HepG2 (cell line): ENCODE measurements around the gene EXOC3L2. TPM values are rescaled to one million over a fixed set of nuclear protein-coding genes. Genes with fewer than 3 reads are reported as not detected.

Experiments used
- ATAC-seq: fragments of 200-7000 bp; cut with Tn5 transposase; 3 replicates; pipeline ENCODE4 v1.9.1; 2020; ENCODE audit warnings: mild to moderate bottlenecking, moderate library complexity
- BruUV-seq: library from RNA; stranded (reverse); fragments of 400-500 nt; replicated peaks from 2 replicates; lab custom pipeline; 2021; lab: Mats Ljungman, UMichigan
- CTCF ChIA-PET: fragments of 300-600 bp; formaldehyde crosslinking; extraction: SDS; loops from one replicate; lab custom pipeline; 2021; ENCODE audit warnings: low total read pairs, inconsistent platforms, low intra/inter-chr PET ratio; lab: Yijun Ruan, JAX
- POLR2A ChIA-PET: fragments of 350-600 bp; sonication (Branson Sonifier 250); formaldehyde crosslinking; loops from one replicate; lab custom pipeline; 2020; ENCODE audit warnings: antibody characterized with exemption, inconsistent platforms; lab: Yijun Ruan, JAX
- DNase-seq: peaks from one replicate; pipeline ENCODE4 v3.0.0-alpha.2; 2015; ENCODE audit warnings: low spot score
- FAIRE-seq: peaks from 3 replicates; lab custom pipeline; 2011; peaks lifted over from hg19 to GRCh38; lab: Jason Lieb, UNC
- H2AFZ ChIP-seq: one replicate; pipeline ENCODE4 v1.6.1; 2011; ENCODE audit warnings: low read length, inconsistent platforms
- H3K27ac ChIP-seq: fragments of 300-600 bp; 3 replicates; pipeline ENCODE4 v1.8.0; 2011; ENCODE audit warnings: mixed run types, mild to moderate bottlenecking, mixed read lengths, low read length, inconsistent platforms; ENCODE audit not compliant: insufficient read depth; ENCODE audit errors: extremely low read length
- H3K27me3 ChIP-seq, 2 experiments: fragments of 200-600 bp in 1 of 2; 2 replicates in 1 of 2; 3 replicates in 1 of 2; pipeline versions ENCODE4 v1.6.0 to v1.8.0; 2011; ENCODE audit warnings: low read length in 2 of 2, mild to moderate bottlenecking in 2 of 2, moderate library complexity in 2 of 2, inconsistent platforms in 1 of 2; ENCODE audit not compliant: insufficient read depth in 2 of 2, control insufficient read depth in 1 of 2
- H3K36me3 ChIP-seq, 2 experiments: fragments of 200-600 bp in 1 of 2; replicated peaks in 1 of 2; 2 replicates in 1 of 2; 3 replicates in 1 of 2; pipeline versions ENCODE4 v1.5.1 to v1.8.0; 2011; ENCODE audit warnings: low read length in 2 of 2, inconsistent platforms in 1 of 2; ENCODE audit not compliant: insufficient read depth in 2 of 2, control insufficient read depth in 1 of 2
- H3K4me1 ChIP-seq: 2 replicates; pipeline ENCODE4 v1.5.1; 2012; ENCODE audit warnings: low read length, inconsistent platforms; ENCODE audit not compliant: insufficient read depth
- H3K4me2 ChIP-seq: 2 replicates; pipeline ENCODE4 v1.6.0; 2011; ENCODE audit warnings: low read depth, low read length, inconsistent platforms
- H3K4me3 ChIP-seq, 3 experiments: fragments of 200-600 bp in 1 of 3; sonication (generic), shearing (Covaris generic) in 1 of 3; replicated peaks in 1 of 3; 2 replicates each; pipeline ENCODE4 v1.5.1; 2011 to 2016; ENCODE audit warnings: low read length in 3 of 3, inconsistent platforms in 2 of 3, low read depth in 2 of 3, mild to moderate bottlenecking in 2 of 3, control low read depth in 1 of 3, mixed read lengths in 1 of 3; ENCODE audit not compliant: insufficient read depth in 1 of 3
- H3K79me2 ChIP-seq: one replicate; pipeline ENCODE4 v1.6.1; 2011; ENCODE audit warnings: low read length, inconsistent platforms; ENCODE audit not compliant: insufficient read depth
- H3K9ac ChIP-seq: 2 replicates; pipeline ENCODE4 v1.6.0; 2011; ENCODE audit warnings: mild to moderate bottlenecking, low read depth, low read length, inconsistent platforms; ENCODE audit not compliant: insufficient read depth
- H3K9me3 ChIP-seq: 2 replicates; pipeline ENCODE4 v1.5.1; 2012; ENCODE audit warnings: mild to moderate bottlenecking, low read length
- H4K20me1 ChIP-seq: 2 replicates; pipeline ENCODE4 v1.6.0; 2011; ENCODE audit warnings: inconsistent platforms, mild to moderate bottlenecking, low read length, moderate library complexity; ENCODE audit not compliant: insufficient read depth
- FOSL2 ChIP-seq: sonication (generic); formaldehyde crosslinking; IDR thresholded peaks from 2 replicates; pipeline ENCODE4 v1.4.0; 2020; ENCODE audit warnings: missing genetic modification reagents
- HIC2 ChIP-seq: sonication (generic); formaldehyde crosslinking; IDR thresholded peaks from 2 replicates; pipeline ENCODE4 v1.9.0; 2022; ENCODE audit warnings: low read depth, missing genetic modification reagents
- HNF4A ChIP-seq: sonication (generic); formaldehyde crosslinking; IDR thresholded peaks from 2 replicates; pipeline ENCODE4 v1.4.0; 2020; ENCODE audit warnings: missing genetic modification reagents
- LCORL ChIP-seq, 2 experiments: fragments of 450-650 bp in 1 of 2; sonication (generic) in 1 of 2; formaldehyde crosslinking in 1 of 2; IDR thresholded peaks; 2 replicates each; pipeline versions ENCODE4 v1.5.0 to v1.6.1; 2017 to 2020; ENCODE audit warnings: antibody characterized with exemption in 1 of 2, missing genetic modification reagents in 1 of 2
- MED1 ChIP-seq: sonication (generic); formaldehyde crosslinking; IDR thresholded peaks from 2 replicates; pipeline ENCODE4 v1.4.0; 2020; ENCODE audit warnings: missing genetic modification reagents
- NR2F1 ChIP-seq, 2 experiments: fragments of 450-650 bp in 1 of 2; formaldehyde crosslinking in 1 of 2; IDR thresholded peaks; 2 replicates each; pipeline versions ENCODE4 v1.5.0 to v1.6.1; 2016 to 2020; ENCODE audit warnings: mild to moderate bottlenecking in 1 of 2, missing compliant biosample characterization in 1 of 2, missing genetic modification reagents in 1 of 2, moderate library complexity in 1 of 2
- NR2F6 ChIP-seq, 2 experiments: IDR thresholded peaks; 2 replicates each; pipeline ENCODE4 v1.6.1; 2016; ENCODE audit warnings: antibody characterized with exemption in 1 of 2, mild to moderate bottlenecking in 1 of 2
- RFX1 ChIP-seq: fragments of 450-650 bp; IDR thresholded peaks from 2 replicates; pipeline ENCODE4 v1.6.1; 2017
- RXRB ChIP-seq: IDR thresholded peaks from 2 replicates; pipeline ENCODE4 v1.6.1; 2016; ENCODE audit warnings: borderline replicate concordance, missing genetic modification reagents, missing compliant biosample characterization
- SAP130 ChIP-seq: IDR thresholded peaks from 2 replicates; pipeline ENCODE4 v1.6.1; 2016; ENCODE audit warnings: low read depth
- TCF7 ChIP-seq: sonication (generic); IDR thresholded peaks from 2 replicates; pipeline ENCODE4 v1.6.1; 2016; ENCODE audit warnings: antibody characterized with exemption, low read depth
- ZNF335 ChIP-seq: sonication (generic); formaldehyde crosslinking; IDR thresholded peaks from 2 replicates; pipeline ENCODE4 v1.4.0; 2020; ENCODE audit warnings: missing genetic modification reagents
- ZNF441 ChIP-seq: sonication (generic); formaldehyde crosslinking; IDR thresholded peaks from 2 replicates; pipeline ENCODE4 v1.7.0; 2021; ENCODE audit warnings: missing genetic modification reagents, borderline replicate concordance
- ZNF501 ChIP-seq: sonication (generic); formaldehyde crosslinking; IDR thresholded peaks from 2 replicates; pipeline ENCODE4 v1.5.1; 2020; ENCODE audit warnings: mild to moderate bottlenecking, moderate library complexity, missing genetic modification reagents
- ZSCAN25 ChIP-seq: sonication (generic); formaldehyde crosslinking; IDR thresholded peaks from 2 replicates; pipeline ENCODE4 v1.8.0; 2022; ENCODE audit warnings: mild to moderate bottlenecking, missing genetic modification reagents
- WGBS: methylation state at CpG from one replicate; pipeline ENCODE4 v1.1.6; 2017; ENCODE audit warnings: low lambda C conversion rate; 5-methylcytosine and 5-hydroxymethylcytosine counted together
- in situ Hi-C: cut with HindIII; loops from 2 replicates; pipeline ENCODE4 v1.10.0; 2017; ENCODE audit warnings: low pct_unique_long_range_greater_than_20kb; ENCODE audit not compliant: extremely low pct_ligation_motif_present
- intact Hi-C: fragments of 100-400 bp; cut with micrococcal nuclease; formaldehyde crosslinking; loops from one replicate; pipeline ENCODE4 v1.10.0; 2022; ENCODE audit not compliant: unreplicated experiment
- polyA plus RNA-seq, 8 experiments: library from polyadenylated mRNA; depleted of rRNA in 3 of 8; stranded (reverse) in 7 of 8; unstranded in 1 of 8; fragments of >200 nt; fragmentation: Illumina TruSeq in 4 of 8; extraction: Trizol in 4 of 8; gene quantifications; 2 replicates each; pipeline versions ENCODE4 v1.2.1 to v1.2.3, GENCODE V29; 2011 to 2016; ENCODE audit warnings: low read depth in 4 of 8, missing spikeins in 1 of 8, mixed read lengths in 1 of 8; ENCODE audit not compliant: insufficient read depth in 1 of 8
- total RNA-seq, 5 experiments: library from RNA; depleted of rRNA; stranded (reverse); fragments of >200 nt; fragmentation: Illumina TruSeq; extraction: Trizol; gene quantifications; 2 replicates each; pipeline ENCODE4 v1.2.3, GENCODE V29; 2016; ENCODE audit warnings: low read depth in 1 of 5
- TF ChIP-seq, protein P1 (sequence below): IDR thresholded peaks from 2 replicates; pipeline ENCODE4 v1.6.1; 2016; ENCODE audit warnings: low read depth
- TF ChIP-seq, protein P2 (sequence below): sonication (generic); formaldehyde crosslinking; IDR thresholded peaks from 2 replicates; pipeline ENCODE4 v1.5.0; 2020; ENCODE audit warnings: mild to moderate bottlenecking, missing genetic modification reagents

The EXOC3L2 gene
- total and polyA plus RNA-seq, 2 of the 13 experiments (the other 11 are each of a cell fraction or from before 2014, with no cell fraction given), result 0.21 TPM; not detected in 1

DNA sequence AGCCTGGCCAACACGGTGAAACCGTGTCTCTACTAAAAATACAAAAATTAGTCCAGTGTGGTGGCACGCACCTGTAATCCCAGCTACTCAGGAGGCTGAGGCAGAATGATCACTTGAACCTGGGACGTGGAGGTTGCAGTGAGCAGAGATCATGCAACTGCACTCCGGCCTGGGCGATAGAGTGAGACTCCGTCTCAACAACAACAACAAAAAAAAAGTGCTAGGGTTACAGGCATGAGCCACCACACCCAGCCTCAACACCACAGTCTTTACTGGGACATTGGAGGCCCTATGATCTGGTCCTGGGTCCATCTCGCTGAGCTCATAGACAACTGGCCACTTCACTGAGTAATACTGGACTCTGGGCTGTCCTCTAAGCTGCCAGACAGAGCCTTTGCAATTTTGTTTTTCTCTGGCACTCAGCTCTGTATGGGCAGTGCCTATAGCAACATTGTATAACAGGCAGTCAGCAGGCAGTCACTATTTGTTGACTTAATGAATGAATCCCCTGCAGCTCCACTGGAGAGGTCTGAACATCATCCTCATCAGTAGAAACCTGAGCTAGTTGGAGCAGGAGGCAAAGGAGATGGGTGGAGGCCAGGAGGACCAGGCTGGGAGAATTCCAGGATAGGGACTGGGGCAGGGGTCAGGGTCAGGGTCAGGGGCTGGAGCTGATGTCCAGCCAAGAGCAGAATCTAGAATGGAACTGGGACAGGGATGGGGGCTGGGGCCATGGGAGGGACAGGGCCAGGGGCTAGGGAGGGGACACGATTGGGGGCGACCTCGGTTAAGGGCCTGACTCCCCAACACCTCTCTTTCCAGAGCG is 58.5 kb downstream of the EXOC3L2 start:
- no TSS peak for BruUV-seq
- ATAC-seq, result peak; percentile 90
- Histone ChIP-seq H3K4me3 (peak overlapping the region in 1 of 3 experiments; percentile 43; a peak in 1 of 6 replicates), H3K27ac (no peak overlapping the region), H3K9me3 (no peaks in the 10 kb centered on the region), H3K4me2 (peak overlapping the region; percentile 79; the same call in 1 of the 2 replicates), H3K9ac (no peak overlapping the region), H3K27me3 (0 out of 5 replicates have a peak, but pooled peaks cover 0 to 1% of the 10 kb centered on the region in 2 experiments), H4K20me1 (0 out of 2 replicates have a peak, but pooled peaks cover 2% of the 10 kb centered on the region), H2AFZ (no peak overlapping the region), H3K4me1 (peaks cover 29% of the 10 kb centered on the region), H3K79me2 (no peaks in the 10 kb centered on the region), H3K36me3 (no peaks in the 10 kb centered on the region)
- in situ Hi-C loops (no loop called here), intact Hi-C loops (loop anchor here (10.0 kb wide), 1 partner anchor 58 kb away; the partner anchor contains the start of gene EXOC3L2)
- 53% methylated on average over 12 of the region's 12 CpGs for WGBS
- FAIRE-seq, result no peak
- CTCF ChIA-PET, result interaction anchor here (1.3 kb wide), 1 partner anchor 24 kb away, joined by 8 read pairs; no protein-coding TSS in a partner anchor
- DNase-seq, result peak; percentile 75
- POLR2A ChIA-PET, result interaction anchor here (1.6 kb wide), 1 partner anchor 8 kb away, joined by 12 read pairs; the partner anchor contains the start of genes BLOC1S3 and TRAPPC6A
- no peak for TF ChIP-seq TCF7
- TF ChIP-seq HNF4A (CRISPR knock-in tag), result peak; percentile 30; the same call in 1 of the 2 replicates
- peak in 1 of 2 experiments; percentile 46; a peak in 1 of 4 replicates for TF ChIP-seq NR2F1 (CRISPR knock-in tag; IDR thresholded peaks at IDR 0.05)
- TF ChIP-seq LCORL (IDR thresholded peaks at IDR 0.05), result 0 out of 2 replicates have a peak, but pooled peaks have one; percentile 48
- no peak for TF ChIP-seq LCORL (CRISPR knock-in tag; IDR thresholded peaks at IDR 0.05)
- TF ChIP-seq, protein P1, sequence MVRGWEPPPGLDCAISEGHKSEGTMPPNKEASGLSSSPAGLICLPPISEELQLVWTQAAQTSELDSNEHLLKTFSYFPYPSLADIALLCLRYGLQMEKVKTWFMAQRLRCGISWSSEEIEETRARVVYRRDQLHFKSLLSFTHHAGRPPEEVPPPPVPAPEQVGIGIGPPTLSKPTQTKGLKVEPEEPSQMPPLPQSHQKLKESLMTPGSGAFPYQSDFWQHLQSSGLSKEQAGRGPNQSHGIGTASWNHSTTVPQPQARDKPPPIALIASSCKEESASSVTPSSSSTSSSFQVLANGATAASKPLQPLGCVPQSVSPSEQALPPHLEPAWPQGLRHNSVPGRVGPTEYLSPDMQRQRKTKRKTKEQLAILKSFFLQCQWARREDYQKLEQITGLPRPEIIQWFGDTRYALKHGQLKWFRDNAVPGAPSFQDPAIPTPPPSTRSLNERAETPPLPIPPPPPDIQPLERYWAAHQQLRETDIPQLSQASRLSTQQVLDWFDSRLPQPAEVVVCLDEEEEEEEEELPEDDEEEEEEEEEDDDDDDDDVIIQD (CRISPR knock-in tag), result no peak
- no peak for TF ChIP-seq ZSCAN25
- peak; percentile 59; the same call in 1 of the 2 replicates for TF ChIP-seq RFX1
- TF ChIP-seq MED1 (CRISPR knock-in tag), result 0 out of 2 replicates have a peak, but pooled peaks have one; percentile 12
- TF ChIP-seq, protein P2, sequence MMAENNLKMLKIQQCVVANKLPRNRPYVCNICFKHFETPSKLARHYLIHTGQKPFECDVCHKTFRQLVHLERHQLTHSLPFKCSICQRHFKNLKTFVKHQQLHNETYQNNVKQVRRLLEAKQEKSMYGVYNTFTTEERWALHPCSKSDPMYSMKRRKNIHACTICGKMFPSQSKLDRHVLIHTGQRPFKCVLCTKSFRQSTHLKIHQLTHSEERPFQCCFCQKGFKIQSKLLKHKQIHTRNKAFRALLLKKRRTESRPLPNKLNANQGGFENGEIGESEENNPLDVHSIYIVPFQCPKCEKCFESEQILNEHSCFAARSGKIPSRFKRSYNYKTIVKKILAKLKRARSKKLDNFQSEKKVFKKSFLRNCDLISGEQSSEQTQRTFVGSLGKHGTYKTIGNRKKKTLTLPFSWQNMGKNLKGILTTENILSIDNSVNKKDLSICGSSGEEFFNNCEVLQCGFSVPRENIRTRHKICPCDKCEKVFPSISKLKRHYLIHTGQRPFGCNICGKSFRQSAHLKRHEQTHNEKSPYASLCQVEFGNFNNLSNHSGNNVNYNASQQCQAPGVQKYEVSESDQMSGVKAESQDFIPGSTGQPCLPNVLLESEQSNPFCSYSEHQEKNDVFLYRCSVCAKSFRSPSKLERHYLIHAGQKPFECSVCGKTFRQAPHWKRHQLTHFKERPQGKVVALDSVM (CRISPR knock-in tag), result peak; percentile 70; the same call in 1 of the 2 replicates
- peak; percentile 55; the same call in 1 of the 2 replicates for TF ChIP-seq NR2F6 (IDR thresholded peaks at IDR 0.05)
- TF ChIP-seq NR2F6 (CRISPR knock-in tag; IDR thresholded peaks at IDR 0.05), result peak; percentile 39; the same call in 1 of the 2 replicates
- no peak for TF ChIP-seq FOSL2 (CRISPR knock-in tag)
- TF ChIP-seq ZNF441 (CRISPR knock-in tag), result peak; percentile 98
- peak; percentile 52 for TF ChIP-seq SAP130 (CRISPR knock-in tag)
- TF ChIP-seq RXRB (CRISPR knock-in tag), result peak; percentile 4; the same call in 1 of the 2 replicates
- 0 out of 2 replicates have a peak, but pooled peaks have one; percentile 36 for TF ChIP-seq HIC2 (CRISPR knock-in tag)
- 0 out of 2 replicates have a peak, but pooled peaks have one; percentile 46 for TF ChIP-seq ZNF501
- peak; percentile 97 for TF ChIP-seq ZNF335 (CRISPR knock-in tag)
